ENCODE data around the gene CSKMT.
"Not testable (repeated sequence)": the region's sequence is repeated elsewhere in the genome, so short reads cannot be mapped to it uniquely, and the experiment has no call there.

The CSKMT gene

DNA sequence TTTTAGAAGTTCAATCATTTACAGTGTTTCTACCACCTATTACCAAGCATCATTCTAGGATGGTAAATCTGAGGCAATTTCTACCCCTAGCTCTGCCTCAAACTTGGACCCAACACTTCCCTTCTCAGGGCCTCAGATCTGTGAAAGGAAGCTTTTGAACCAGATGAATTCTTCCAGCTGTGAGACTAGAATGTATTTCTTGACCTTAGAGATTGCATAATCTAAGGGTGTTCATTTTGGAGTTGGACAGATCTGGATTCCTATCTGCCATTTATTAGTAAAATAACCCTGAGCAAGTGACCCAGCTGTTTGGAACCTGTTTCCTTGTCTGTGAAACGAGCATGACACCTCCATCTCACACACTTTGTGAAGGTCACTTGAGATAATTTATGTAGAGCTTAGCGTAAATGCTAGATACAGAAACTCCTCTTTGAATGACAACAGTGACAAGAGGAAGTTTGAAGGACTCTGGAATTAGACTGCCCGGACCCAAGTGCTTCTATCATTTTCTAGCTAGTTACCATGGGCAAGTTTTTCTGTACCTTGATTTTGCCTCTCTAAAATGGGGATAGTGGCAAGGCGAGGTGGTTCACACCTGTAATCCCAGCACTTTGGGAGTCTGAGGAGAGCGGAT is 8.2 kb upstream of the CSKMT start:
- DNase-seq = no peak

DNA sequence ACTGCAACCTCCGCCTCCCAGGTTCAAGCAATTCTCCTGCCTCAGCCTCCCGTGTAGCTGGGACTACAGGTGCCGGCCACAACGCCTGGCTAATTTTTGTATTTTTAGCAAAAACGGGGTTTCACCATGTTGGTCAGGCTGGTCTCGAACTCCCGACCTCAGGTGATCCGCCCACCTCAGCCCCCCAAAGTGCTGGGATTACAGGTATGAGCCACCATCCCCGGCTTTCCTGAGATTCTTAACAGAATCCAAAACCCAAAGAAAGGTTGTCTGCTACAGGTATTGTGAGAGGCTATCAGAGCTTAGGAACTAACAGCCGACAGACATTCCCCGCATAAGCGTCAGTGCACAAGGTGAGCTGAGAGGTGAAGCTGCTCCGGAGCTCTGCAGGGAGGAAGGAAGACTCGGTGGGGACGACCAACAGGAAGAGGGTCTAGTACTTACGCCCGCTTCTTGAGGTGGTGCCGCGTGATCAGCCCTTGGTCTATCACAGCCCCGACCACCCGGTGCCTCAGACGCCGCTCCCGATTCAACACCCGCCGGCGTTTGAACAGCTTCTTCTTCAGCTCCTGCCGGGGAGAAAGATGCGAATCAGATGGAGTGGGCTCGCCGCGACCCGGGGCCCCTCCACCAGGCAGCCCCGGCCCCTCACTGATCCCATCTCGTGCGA is 572 bp upstream of the CSKMT start:
- DNase-seq = peak; percentile 35

DNA sequence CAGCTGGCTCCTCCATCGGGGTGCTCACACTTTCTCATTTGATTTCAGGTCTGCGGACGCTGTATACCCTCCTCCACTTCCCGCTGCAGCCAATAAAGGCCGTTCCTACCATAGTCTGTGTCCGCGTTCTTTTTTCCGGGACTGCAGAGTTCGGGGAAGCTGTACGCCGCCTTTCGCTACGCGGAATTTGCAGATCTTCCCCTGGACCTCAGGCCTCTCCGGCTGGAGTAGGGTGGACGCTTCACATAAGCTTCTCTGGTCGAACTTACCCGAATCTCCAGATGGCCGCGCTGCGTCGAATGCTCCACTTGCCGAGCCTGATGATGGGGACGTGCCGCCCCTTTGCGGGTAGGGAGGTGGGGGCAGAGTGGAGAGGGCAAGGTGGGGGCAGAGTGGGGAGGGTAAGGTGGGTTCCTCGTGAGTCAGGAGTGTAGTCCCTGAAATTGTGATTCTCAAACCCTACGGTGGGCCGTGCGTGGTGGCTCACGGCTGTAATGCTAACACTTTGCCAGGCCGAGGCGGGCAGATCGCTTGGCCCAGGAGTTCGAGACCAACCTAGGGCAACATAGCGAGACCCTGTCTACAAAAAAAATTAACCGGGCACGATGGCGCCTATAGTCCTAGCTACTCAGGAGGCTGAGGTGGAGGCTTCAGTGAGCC is 617 bp downstream of the CSKMT start:
- DNase-seq = peak; percentile 42

DNA sequence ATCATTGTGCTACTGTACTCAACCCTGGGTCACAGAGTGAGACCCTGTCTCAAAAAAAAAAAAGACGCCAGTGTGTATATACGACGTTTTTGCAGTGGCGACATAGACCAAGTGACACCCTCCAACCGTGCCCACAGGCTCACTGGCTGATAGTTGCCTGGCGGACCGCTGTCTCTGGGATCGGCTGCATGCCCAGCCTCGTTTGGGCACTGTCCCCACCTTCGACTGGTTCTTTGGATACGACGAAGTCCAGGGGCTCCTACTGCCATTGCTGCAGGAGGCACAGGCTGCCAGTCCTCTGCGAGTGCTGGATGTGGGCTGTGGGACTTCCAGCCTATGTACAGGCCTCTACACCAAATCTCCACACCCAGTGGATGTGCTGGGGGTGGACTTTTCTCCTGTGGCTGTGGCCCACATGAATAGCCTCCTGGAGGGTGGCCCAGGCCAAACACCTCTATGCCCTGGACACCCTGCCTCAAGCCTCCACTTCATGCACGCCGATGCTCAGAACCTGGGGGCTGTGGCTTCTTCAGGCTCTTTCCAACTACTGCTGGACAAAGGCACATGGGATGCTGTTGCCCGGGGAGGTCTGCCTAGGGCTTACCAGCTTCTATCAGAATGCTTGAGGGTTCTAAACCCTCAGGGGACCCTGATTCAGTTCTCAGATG is 1.3 kb downstream of the CSKMT start:
- DNase-seq = no peak

DNA sequence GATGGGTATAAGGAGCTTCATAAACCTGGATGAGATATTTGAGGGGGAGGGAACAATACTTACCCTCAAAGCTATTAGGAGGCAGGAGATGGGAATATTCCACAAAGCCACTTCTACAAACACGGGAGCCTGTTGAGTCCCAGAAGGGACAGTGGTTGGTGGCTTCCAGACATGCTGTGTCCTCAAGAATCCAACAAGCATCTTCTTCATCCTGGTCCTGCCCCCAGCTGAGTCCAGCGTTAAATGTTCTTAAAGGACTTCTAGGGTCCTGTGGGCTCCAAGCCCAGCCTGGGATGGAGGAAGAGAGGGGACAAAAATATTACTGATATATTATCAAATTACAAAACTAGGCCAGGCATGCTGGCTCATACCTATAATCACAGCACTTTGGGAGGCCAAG is 2.3 kb downstream of the CSKMT start:
- DNase-seq = no peak

DNA sequence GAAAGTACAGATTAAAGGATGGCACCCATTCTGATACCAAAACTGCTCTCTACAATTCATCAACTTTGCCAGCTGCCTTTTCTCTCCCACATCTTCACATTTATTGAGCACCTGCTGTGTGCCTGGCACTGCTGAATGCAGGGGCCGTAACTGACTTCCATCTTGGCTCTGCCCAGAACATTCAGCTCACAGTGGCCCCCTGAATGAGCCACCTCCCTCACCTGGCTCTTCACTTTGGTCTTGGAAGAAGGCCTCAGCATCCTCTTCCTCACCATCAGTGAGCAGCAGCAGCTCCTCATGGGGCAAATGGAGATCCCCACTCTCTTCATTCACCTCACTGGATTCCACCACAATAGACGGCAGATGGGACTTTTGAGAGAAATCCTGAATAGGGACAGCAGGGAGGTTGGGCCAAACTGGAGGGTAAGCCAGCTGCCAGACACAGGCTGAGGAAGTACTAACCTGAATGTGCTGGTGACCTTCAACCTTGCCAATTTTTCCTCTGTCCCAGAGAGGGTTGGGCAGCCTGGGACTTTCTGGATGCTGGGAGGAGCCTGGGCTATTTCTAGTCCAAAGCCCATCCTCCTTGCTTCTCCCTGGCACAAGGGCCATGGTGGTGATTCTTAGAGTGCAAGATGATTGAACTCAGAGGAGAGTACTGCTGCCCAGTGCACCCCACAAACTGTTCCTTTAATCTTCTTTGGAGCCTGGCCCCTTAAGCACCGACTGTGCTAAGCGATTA is 4.5 kb downstream of the CSKMT start:
- DNase-seq = no peak

DNA sequence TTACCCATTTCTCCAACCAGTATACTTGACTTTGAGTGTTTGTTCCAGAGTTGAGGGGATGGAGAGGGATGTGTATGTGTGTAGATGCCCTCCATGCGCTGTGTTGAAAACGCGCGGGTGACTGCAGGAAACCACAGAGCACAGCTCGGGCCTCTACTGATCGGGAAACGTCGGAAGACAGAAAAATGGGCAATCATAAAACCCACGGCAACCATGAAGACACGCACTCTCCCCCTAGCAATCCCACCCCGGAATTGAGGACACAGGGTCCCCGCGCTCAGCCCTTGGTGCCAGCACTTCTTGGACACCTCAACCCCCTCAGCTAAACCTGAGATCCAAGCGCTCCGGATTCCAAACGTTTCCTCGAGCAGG is 6.1 kb downstream of the CSKMT start:
- DNase-seq = no peak

DNA sequence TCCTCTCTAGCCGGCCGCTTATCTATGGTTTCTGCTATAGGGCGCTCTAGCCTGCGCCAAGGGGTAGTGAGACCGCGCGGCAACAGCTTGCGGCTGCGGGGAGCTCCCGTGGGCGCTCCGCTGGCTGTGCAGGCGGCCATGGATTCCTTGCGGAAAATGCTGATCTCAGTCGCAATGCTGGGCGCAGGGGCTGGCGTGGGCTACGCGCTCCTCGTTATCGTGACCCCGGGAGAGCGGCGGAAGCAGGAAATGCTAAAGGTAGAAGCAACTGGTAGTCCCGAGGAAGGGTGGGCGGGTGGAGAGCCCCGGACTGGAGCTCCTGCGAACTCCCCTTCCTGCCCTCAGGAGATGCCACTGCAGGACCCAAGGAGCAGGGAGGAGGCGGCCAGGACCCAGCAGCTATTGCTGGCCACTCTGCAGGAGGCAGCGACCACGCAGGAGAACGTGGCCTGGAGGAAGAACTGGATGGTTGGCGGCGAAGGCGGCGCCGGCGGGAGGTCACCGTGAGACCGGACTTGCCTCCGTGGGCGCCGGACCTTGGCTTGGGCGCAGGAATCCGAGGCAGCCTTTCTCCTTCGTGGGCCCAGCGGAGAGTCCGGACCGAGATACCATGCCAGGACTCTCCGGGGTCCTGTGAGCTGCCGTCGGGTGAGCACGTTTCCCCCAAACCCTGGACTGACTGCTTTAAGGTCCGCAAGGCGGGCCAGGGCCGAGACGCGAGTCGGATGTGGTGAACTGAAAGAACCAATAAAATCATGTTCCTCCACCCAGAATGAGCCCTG is 6.7 kb downstream of the CSKMT start, which contains the start of the genes LBHD1 and UQCC3:
Gene LBHD1 (minus strand): TSS at position 660 of the 782 bp plus-strand sequence. CDS start 2,236 bp downstream, outside the sequence.
Gene UQCC3 (plus strand): TSS at position 66 of the 782 bp plus-strand sequence. CDS start 73 bp downstream, at position 139.
- DNase-seq = peak; percentile 85

DNA sequence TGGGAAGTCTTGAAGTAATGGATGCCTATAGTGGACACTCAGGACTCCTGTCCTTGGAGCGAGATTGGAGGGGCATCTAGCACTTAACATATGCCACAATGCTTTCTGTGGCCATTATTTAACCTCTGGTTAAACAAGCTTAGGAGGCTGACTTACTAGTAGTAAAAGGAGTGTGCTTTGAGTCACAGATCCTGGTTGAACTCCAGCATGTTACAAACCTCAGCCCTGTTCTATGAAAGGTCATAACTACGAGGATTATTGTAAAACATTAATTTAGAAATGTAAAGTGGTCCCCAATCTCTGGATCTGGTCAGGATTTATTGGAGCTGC is 8.0 kb downstream of the CSKMT start:
- DNase-seq = no peak

DNA sequence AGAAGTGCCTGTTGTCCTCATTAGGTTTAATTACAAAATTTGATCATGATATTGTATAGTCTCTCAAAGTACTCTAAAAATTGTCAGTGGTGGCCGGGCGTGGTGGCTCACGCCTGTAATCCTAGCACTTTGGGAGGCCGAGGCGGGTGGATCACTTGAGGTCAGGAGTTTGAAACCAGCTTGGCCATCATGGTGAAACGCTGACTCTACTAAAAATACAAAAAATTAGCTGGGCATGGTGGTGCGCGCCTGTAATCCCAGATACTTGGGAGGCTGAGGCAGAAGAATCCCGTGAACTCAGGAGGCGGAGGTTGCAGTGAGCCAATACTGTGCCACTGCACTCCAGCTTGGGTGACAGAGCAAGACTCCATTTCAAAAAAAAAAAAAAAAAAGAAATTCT is 10.3 kb downstream of the CSKMT start:
- DNase-seq = not testable (repeated sequence)

DNA sequence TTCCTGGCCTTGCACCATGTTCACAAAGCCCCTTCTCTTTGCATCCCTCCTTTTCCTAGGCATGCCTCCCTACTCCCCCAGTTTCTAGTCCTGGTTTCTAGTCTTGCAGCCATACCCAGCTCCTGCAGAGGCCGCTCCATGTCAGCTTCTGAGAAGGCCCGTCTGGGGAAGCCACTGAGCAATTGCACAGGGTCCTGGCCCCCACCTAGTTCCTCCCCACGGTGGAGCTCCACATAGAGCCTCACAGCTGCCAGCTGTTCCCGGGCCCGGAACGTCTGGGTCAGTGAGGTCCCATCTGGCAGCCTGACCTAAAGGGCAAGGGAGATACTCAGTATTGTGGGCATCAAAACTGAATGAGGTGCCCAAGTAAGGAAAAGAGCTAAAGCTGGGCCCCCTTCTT is 11.6 kb downstream of the CSKMT start:
- no peak for DNase-seq

DNA sequence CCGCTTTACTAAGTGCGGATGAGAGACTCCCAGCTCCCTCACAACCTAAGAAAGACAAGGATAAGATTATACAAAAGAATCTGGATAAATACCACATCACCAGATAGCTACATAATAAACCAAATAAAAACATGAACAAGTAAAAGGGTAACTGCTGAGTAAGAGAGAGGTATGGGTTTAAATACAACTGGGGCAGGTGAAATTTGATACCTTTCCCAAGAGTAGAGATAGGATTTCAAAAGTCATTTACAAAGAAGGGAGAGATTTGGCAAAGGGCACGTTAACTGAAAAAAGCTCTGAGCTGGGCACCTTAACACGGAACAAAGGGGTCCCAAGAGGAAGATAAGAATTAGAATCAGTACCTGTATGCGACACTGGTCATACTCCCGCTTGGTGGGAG is 12.0 kb downstream of the CSKMT start:
- no peak for DNase-seq

DNA sequence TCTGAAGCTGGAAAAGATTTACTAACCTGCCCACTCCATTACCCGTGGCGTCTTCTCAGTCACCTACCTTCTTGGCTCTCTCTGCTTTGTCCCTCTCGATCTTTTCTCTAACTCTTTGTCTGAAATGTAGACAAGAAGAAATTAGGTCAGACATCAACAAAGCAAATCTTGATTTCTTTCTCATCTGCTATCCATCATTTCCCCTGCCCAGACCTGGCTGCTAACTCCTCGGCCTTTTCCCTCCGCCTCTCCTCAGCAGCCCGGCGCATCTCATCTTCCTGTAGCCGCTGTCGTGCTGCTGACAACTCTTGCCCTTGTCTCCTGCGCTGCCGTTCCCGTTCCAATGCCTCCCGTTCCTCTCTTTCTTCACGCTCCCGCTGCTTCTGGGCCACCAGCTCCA is 12.6 kb downstream of the CSKMT start:
- DNase-seq = no peak

DNA sequence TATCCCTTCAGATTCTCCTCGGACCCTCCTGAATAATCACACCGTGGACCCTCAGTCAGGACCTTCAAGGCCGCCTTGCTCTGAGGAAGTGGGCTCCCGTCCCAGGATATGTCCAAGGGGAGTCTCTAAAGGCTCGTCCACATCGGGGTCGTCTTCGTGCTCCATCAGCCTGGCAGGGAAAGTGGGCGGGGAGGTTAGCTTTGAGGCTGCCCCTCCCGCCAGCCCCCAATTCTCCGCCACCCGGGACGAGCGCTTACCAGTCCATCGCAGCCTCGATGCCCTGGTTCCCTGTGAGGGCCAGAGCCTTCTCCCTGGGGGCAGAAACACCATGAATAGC is 13.3 kb downstream of the CSKMT start:
- DNase-seq = no peak

DNA sequence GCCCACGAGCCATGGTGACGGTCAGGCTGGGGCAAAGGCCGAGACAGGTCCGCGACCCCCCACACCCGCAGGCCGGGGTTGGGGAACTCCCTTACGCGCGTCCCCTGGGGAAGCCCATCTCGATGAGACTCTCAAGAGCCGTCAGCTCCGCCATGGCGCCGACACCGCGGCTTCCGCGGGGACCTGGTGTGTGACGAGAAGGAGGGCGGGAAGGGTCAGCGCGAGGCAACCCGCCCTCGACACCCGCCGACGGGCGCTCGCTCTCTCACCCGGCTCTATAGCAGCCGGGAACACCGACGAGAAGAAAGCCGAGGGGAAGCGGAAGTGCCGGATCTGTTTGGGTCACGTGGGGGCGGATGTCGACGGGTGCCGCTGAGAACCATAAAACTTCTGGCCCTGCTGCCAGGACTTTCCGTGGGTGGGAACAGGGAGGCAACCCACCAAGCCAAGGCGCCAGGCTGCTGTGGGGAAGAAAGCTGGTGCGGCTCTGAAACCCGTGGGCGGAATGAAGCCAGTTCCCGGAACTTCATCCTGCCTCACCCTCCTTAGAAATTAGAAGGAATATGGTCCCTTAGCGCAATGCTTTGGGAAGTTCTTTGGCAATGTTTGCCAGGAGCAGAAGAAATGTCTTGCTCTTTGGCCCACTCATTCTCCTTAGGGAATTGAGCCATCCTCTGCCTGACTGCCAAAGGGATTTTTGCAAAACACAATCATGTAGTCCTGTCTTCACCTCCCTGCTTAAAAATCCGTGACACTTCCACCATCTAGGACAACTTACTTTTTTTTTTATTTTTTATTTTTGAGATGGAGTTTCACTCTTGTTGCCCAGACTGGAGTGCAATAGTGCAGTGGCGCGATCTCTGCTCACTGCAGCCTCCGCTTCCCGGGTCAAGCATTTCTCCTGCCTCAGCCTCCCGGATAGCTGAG is 13.9 kb downstream of the CSKMT start, which contains the start of gene UBXN1:
Gene UBXN1 (minus strand): TSS at position 304 of the 927 bp plus-strand sequence. CDS start 150 bp downstream, at position 154.
- peak; percentile 86 for DNase-seq

DNA sequence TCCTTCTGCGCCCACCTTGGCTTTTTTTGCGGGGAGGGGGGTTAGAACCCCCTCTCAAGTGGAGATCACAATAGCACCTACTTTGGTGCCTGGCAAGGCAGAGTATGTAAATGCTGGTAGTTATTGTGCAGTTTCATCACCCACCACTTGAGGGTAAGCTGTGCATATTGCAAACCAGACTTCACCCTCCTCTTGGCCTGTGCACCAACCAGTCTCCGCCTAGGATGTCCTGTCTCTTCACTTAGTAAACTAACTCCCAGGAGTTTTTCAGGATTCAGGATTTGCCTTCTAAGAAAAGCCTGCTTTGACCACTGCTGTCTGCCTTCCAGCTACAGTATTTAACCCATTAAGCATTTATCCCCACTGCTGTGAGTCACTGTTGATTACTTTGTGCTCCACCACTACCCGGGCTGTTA is 15.7 kb downstream of the CSKMT start:
- DNase-seq = peak; percentile 83

DNA sequence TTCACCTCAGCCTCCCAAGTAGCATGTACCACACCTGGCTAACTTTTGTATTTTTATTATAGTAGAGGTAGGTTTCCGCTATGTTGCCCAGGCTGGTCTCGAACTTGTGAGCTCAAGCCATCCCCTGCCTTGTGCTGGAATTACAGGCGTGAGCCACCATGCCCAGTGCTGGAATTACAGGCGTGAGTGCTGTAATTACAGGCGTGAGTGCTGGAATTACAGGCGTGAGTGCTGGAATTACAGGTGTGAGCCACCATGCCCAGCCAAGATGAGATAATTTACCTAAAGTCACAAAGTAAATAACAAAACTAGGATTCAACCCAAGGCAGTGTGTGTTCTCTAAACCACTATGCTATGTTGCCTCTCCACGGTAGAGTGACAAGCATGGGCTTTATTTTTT is 17.4 kb downstream of the CSKMT start:
- DNase-seq = no peak

DNA sequence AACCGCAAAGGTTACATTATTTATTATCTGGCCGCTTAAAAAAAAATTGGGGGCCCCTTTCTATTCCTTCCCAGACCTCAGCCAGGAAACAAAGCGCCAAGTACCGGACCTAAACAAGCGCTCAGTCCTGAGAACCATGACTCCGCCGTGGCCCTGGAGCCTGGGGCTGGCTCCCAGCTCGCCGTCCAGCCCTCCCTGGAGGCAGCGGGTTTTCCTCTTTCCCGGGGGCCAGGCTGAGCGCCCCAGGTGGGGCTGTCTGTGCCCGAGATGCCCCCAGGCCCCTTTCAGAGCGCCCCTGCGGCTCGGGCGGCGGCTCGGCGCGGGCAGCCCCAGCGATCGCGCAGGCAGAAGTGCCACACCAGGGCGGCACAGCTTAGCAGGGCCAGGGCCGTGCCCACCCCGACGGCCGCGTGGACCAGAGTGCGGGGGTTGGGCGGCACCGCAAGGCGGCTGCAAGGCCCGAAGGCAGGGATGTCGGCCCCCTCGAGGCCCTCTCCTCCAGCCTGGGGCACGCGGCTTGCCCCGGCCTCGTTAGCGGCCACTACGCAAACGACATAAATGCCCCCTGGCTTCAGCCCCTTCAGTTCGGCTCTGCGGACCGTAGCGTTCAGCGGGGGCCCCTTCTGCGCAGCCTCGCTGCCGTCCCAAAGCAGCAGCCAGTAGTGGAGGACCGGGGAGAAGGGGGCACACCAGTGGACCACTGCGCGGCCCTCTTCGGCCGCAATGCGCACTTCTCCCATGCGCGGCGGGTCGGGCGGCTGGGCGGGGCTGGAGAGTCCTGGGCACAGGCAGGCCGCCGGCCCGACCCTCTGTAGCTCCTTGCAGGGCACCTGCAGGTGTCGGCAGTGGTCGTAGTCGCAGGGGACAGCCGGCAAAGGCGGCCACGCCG is 22.6 kb downstream of the CSKMT start:
- no peak for DNase-seq

DNA sequence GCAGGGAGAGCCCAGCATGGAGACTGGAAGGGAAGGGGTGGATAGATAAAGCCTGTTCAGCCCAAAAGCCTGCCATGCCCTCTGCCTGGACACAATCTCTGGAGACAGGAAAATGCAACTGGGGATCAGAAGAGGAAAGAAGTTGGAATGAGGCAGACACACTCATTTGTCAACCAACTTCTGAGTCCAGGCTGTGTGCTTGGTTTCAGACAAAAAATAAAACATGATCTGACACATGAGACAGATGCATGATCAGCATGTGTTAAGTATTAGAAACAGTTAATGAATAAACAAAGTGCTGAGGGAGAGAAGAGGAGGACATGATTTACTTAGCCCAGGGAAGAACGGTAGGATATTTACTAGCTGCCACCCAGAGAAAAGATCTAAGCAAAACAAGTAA is 23.4 kb downstream of the CSKMT start:
- no peak for DNase-seq

Measured in fibroblast of upper back skin (primary cell).